ENCODE results near the gene LIMK1.
"Not testable (repeated sequence)": the region's sequence is repeated elsewhere in the genome, so short reads cannot be mapped to it uniquely, and the experiment has no call there.

Gene LIMK1

DNA sequence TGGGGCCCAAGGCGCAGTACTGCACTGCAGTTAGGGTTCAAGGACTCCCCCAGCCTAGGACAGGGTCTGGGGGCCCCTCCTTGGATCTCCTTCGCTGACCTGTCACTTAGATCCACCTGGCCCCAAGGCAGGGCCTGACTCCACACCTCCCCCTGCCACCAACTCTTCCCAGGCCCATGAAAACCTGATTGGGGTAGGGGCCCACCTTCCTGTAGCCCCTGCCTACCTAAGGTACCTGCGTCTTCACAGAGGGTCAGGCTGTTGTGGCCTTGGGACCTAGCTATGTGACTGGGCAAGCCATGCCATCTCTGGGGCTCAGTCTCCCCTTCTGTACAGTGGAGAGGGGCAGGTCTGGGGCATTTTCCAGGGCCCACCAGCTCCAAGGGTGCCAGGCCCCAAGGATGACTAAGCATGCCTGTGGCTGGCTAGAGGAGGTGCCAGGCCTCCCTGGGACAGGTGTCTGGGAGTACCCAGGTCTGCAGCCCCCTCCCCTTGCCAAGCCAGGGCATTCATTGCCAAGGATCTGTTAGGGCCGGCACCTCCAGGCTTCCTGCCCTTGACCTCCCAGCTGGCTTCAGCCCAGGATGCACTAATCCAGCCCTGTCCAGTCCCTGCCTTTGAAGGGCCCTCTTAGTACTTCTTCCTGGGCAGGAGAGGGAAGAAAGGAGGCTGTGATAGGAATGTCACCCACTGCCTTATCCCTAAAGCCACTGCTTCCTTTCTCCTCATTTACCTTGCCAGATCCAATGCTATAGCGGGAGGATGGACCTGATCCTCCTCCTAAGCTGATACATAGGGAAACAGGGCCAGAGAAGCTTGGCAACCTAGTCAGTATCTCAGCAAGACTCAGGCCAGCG is 1.3 kb downstream of the LIMK1 start:
- DNase-seq (ENCODE audit: low read depth): no peak

DNA sequence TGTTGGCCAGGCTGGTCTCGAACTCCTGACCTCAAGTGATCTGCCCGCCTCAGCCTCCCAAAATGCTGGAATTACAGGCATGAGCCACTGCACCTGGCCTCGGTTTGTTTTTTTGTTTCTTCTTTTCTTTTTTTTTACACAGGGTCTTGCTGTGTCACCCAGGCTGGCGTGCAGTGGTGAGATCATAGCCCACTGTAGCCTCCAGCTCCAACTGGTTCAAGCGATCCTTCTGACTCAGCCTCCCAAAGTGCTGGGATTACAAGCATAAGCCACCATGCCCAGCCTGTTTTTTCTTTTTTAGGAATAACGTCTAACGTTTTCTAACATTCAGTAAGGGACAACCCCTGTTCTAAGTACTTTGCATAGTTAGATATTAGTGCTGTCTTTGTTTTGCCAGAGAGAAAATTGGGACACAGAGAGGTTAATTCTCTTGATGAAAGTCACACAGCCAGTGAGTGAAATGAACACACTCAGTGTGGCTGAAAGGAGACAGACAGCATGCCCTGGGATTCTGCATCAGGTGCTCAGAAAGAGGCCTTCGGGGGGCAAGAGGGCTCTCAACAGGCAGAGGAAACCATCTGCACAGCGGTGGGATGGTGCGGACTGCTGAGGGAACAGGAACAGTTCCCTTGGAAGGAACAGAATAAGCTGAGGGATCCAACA is 4.3 kb downstream of the LIMK1 start:
- DNase-seq (ENCODE audit: low read depth): no peak

DNA sequence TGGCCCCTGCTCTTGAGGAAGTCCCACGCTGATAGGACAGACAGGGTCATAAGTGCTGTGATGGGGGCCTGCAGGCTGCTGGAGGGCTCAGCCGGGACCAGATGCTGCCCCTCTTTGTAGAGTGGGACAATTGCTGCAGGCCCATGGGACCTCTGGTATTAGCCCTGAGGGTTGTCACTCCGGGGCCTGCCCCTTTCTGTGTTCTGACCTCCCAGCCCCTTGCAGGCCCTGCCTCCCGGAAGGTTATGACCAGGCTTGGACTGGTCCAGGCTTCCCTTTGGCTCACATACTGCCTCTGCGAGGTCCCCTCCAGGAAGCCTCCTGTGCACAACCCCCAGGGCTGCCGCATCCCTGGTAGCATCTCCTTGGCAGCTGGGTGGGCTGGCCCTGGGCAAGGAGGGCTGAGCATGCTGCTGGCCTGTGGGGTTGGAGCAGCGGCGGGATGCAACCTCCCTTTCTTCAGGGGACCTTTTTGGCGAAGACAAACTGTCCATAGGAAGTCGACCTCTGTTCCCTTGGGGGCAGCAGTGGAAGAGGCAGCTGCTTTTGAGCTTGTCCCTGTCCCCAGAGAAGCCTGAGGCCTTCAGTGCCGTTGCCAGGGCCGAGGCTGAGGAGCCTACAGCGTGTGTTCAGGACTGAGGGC is 8.8 kb downstream of the LIMK1 start:
- no peak for DNase-seq (ENCODE audit: low read depth)

DNA sequence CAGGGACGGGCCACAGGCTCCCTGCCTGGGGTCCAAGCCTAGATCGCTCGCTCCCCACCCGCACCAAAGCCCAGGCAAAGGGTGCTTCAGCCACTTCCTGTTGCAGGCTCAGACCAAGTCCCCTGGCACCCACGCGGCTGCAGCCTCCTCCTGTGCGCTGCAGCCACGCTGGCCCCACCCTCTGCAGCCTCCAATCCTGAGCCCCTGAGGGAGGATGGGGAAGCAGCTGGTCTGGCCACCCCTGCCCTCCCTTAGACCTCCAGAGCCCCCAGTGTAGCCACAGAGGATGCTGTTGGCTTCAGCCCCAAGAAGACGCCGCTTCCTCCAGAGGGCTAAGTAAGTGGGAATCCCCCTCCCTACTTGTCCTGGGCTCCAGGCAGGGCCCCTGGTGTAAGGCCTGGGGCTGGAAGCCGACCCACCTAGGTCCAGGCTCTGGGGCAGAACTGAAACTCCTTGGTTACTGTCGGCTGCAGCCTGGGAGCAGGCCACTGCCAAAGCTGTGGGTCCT is 9.4 kb downstream of the LIMK1 start:
- DNase-seq (ENCODE audit: low read depth): no peak

DNA sequence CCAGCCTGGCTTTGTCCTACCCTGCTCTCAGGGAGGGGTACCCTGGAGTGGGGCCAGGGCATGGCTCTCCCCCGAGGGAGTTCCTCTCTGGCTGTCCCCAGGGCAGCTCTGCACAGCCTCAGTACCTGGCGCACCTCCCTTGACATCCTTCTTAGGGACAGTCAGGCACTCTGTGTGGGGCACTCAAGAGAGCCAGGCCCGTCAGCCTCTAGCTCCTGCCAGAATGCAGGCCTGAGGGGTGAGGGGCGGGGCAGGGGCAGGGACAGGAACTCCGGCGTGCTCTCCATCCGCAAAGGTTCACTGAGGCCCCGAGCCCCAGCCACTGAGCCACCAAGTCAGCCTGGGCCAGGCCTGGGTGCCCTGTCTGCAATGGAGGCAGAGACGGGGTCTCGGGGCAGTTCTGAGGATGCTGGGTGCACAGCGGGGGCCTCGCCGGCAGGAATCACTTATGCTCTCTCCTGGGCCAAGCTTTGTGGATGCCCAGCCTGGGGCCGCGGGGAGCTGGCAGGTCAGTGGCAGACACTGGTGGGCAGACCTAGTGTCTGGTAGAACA is 10.1 kb downstream of the LIMK1 start:
- DNase-seq (ENCODE audit: low read depth): no peak

DNA sequence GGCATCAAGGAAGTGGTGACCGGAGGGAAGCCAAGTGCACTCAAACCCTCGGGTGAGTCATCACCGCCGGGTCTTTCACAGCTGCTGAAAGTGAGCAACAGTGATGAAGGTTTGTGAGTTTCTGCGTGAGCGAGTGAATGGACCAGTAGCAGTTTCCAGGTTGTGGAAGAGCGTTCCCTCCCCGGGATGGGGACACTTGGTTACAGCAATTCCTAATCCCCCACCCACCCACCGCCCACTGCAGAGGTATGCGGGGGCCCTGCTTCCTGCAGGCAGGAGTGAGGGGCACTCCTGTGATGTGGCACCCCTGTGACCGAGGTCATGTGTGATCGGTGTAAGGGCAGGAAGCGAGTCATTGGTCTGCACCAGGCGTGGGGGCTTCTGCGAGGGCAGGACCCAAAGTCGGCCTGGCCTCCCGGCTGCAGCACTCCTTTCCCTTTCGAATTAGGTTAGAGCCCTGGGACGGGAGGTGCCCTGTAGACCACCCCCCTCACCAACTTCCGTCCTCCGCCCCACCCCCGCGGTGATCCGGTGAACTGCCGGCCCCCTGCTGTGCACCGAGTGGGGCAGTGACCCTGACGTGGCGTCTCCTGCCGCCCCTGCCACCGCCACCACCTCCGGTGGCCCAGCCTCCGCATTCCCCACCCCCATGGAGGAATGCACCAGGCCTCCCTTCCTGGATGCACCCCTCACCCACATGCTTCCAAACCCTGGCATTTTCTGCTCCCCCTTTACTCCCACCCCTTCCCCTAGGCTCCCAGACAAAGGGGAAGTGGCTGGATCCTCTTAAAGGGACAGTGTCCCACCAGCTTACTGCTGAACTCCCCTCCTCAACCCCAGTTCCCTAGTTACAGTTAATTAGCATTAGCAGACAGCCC is 10.9 kb downstream of the LIMK1 start:
- DNase-seq (ENCODE audit: low read depth): peak; percentile 69

DNA sequence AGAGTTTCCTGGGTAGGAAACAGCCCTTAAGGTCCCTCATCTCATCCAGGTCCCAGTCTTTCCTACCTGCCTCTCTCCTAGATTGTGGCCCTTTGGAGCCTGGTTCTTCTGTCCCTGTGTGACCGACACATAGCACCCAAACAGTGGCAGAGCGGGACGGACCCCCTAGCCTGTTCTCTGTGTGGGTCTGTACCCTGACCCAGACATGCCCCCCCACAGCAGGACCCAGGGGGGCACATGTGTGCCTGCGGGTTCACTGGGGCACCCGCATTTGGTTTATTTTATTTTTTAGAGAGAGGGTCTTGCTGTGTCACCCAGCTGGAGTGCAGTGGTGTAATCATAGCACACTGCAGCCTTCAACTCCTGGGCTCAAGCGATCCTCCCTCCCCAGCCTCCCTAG is 11.5 kb downstream of the LIMK1 start:
- DNase-seq (ENCODE audit: low read depth): no peak

DNA sequence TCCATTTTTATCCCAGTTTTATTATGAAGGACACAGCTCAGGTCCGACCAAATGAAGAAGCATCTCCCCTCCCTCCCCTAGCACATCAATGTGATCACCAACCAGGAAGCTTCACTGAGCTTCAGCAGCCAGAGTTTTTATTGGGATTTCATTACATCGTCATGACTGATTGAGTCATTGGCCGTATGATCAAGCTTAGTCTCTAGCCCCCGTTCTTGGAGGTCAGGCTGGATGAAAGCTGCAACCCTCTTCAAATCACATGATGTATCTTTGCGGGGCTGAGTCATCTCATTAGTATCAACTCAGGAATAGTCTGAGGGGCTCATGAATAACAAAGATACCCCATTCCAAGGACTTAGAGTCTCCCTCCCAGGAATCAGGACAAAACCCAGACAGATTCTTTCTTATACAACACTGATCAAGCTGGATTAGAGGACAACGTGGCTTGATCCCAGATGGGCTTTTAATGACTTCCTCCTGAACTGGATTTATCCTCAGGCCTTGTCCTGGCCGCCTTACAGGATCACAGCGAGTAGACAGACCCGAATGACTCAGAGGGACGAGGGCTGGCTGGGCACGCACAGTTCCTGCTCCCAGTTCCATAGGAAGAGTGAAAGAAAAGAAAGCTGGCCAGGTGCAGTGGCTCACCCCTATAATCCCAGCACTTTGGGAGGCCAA is 14.5 kb downstream of the LIMK1 start:
- DNase-seq (ENCODE audit: low read depth): no peak

DNA sequence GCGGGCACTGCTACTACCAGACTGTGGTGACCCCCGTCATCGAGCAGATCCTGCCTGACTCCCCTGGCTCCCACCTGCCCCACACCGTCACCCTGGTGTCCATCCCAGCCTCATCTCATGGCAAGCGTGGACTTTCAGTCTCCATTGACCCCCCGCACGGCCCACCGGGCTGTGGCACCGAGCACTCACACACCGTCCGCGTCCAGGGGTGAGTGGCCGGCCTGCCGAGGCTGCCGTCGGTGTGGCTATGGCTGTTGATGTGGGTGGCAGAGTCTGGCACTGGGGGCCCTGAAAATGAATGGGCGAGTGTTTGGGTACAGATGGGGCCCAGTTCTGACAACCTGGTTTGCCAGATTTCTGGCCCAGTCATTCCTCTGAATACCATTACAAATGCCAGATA is 15.4 kb downstream of the LIMK1 start:
- no peak for DNase-seq (ENCODE audit: low read depth)

DNA sequence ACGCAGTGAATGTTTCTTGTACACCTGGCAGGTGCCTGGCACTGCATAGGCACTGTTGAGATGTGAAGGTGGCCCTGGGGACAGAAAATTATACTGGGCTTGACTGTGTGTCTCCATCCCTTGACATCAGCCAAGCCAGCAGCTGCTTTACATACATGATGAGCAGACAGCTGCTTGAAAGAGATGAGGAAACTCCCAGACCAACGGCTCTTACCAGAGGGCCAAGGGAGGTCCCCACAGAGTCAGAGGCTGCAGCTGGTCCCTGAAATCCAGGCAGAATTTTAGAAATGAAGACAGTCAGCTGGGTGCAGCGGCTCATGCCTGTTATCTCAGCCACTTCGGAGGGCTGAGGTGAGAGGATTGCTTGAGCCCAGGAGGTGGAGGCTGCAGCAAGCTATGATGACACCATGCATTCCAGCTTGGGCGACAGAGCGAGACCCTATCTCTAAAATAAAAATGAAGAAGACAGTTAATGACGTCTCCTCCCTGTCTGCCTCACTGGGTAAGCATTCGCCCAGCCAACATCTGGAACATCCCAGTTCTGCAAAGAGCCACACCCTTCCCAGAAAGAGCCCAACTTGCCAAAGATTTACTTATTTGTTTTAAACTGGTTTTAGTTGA is 17.6 kb downstream of the LIMK1 start:
- DNase-seq (ENCODE audit: low read depth): no peak

DNA sequence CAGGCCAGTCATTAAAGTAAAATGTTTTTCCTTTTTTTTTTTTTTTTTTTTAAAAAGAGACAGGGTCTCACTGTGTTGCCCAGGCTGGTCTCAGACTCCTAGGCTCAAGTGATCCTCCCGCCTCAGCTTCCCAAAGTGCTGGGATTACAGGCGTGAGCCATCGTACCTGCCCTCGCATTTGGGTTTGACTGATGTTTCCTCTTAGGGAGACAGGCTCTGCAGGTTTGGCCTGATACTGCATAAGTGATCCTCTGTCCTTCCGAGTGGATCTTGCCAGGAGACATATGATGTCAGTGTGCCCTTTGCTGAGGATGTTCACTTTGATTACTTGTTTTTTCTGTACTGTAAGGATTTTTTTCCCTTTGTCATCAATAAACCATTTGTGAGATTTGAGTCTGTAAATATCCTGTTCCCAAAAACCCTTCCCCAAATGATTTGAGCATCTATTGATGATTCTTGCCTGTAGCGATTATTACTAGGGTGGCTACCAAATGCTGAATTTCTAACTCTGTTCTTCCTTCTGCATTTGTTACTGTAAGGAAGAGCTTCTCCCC is 19.7 kb downstream of the LIMK1 start:
- no peak for DNase-seq (ENCODE audit: low read depth)

DNA sequence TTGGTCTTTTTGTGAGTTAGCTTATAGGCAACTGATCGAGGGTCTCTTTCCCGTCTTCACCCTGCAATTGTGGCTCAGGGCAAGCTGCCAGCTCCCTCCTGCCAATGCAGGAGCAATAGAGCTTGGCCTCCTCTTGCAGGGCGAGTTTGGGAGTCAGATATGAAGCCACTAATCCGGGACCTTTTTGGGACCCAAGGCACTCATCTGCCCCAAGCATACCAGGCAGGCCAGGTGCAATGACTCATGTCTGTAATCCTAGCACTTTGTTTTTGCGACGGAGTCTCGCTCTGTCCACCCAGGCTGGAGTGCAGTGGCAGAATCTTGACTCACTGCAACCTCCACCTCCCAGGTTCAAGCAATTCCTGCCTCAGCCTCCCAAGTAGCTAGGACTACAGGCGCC is 21.1 kb downstream of the LIMK1 start:
- no peak for DNase-seq (ENCODE audit: low read depth)

DNA sequence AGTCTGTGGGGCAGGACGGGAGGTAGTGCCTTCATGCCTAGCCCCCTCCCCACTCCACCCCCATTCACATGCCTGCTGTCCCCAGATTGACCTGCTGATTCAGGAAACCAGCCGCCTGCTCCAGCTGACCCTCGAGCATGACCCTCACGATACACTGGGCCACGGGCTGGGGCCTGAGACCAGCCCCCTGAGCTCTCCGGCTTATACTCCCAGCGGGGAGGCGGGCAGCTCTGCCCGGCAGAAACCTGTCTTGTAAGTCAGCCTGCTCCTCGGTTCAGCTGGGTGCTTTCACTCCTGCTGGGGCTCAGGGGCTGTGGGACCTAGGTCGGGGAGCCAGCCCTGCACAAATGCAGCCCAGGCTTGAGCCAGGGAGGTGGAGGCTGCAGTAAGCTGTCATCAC is 22.4 kb downstream of the LIMK1 start:
- DNase-seq (ENCODE audit: low read depth): no peak

DNA sequence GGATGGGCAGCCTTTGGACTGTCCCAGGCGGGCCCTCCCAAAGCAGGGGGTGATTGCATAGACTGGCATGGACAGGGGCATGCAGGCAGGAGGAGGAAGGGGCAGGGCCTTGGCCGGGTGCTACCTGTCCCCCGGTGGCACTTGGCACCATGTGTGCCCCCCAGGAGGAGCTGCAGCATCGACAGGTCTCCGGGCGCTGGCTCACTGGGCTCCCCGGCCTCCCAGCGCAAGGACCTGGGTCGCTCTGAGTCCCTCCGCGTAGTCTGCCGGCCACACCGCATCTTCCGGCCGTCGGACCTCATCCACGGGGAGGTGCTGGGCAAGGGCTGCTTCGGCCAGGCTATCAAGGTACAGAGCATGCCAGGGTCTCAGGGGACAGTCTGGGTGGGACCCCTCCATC is 23.2 kb downstream of the LIMK1 start:
- no peak for DNase-seq (ENCODE audit: low read depth)

DNA sequence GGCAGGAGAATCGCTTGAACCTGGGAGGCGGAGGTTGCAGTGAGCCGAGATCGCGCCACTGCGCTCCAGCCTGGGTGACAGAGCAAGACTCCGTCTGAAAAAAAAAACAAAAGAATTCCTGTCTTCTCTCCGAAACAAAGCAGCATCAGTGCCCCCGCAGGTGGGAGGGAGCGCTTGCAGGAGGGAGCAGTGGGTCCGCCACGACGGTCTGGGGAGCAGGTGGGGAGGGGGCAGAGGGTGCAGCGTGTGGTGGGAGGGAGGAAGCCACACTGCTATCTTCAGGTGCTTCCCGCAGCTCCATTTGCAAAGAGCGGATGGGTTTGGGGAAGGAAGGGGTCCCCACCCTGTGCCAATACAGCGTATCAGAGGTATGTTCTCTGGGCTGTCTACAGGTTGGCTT is 31.7 kb downstream of the LIMK1 start:
- no peak for DNase-seq (ENCODE audit: low read depth)

DNA sequence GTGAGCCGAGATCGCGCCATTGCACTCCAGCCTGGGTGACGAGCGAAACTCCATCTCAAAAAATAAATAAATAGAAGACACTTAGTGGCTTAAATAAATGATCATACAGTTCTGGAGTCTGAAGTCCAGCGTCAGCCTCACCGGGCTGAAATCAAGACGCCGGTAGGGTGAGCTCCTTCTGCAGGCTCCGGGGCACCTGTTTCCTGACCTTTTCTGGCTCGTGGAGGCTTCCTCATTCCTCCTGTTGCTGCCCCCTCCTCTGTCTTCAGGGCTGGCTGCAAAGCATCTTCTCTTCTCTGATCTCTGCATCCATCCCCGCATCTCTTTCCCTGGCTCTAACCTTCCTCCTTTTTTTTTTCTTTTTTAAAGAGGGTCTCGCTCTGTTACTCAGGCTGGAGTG is 32.8 kb downstream of the LIMK1 start:
- no peak for DNase-seq (ENCODE audit: low read depth)

DNA sequence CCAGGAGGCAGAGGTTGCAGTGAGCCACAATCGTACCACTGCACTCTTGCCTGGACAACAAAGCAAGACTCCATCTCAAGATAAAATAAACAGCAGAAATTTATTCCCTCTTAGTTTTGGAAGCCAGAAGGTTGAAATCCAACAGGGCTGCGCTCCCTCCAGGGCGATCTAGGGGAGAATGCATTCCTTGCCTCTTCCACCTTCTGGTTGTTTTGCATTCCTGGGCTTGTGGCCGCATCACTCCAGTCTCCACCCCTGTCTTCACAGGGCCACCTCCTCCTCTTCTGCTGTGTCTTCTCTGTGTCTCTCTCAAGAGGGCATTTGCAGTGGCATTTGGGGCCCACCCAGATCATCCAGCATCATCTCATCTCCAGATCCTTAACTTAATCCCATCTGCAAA is 36.2 kb downstream of the LIMK1 start:
- DNase-seq (ENCODE audit: low read depth): no peak

DNA sequence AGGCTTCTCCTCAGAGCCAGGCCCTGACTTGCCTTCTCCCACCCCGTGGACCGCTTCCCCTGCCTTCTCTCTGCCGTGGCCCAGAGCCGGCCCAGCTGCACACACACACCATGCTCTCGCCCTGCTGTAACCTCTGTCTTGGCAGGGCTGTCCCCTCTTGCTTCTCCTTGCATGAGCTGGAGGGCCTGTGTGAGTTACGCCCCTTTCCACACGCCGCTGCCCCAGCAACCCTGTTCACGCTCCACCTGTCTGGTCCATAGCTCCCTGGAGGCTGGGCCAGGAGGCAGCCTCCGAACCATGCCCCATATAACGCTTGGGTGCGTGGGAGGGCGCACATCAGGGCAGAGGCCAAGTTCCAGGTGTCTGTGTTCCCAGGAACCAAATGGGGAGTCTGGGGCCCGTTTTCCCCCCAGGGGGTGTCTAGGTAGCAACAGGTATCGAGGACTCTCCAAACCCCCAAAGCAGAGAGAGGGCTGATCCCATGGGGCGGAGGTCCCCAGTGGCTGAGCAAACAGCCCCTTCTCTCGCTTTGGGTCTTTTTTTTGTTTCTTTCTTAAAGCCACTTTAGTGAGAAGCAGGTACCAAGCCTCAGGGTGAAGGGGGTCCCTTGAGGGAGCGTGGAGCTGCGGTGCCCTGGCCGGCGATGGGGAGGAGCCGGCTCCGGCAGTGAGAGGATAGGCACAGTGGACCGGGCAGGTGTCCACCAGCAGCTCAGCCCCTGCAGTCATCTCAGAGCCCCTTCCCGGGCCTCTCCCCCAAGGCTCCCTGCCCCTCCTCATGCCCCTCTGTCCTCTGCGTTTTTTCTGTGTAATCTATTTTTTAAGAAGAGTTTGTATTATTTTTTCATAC is 38.0 kb downstream of the LIMK1 start:
- DNase-seq (ENCODE audit: low read depth): no peak

DNA sequence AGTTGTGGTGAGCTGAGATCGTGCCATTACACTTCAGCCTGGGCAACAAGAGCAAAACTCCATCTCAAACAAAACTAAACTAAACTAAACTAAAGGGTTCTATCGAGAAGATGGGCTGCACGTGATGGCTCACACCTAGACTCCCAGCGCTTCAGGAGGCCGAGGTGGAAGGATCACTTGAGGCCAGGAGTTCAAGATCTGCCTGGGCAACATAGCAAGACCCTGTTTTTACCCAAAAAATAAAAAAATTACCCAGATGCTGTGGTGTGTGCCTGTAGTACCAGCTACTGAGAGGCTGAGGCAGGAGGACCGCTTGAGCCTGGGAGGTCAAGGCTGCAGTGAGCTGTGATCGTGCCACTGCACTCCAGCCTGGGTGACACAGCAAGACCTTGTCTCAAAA is 40.3 kb downstream of the LIMK1 start:
- not testable (repeated sequence) for DNase-seq (ENCODE audit: low read depth)

All from activated T-cell treated with anti-CD3 and anti-CD28 coated beads for 24 hours (primary cell).